ENCODE results near the gene SNAP25.

The SNAP25 gene

GRCh38 chr20:10342152-10342551 lies 123.5 kb downstream of the SNAP25 start:
- DNase-seq = no peak
- Histone ChIP-seq H3K36me3 (replicated peaks) (no peaks in the 10 kb centered on the region), H3K4me3 (ENCODE audit: low read depth, low read length) (no peak overlapping the region), H3K27ac (no peak overlapping the region), H3K27me3 (replicated peaks) (no peaks in the 10 kb centered on the region)
- no peak for TF ChIP-seq CTCF (IDR thresholded peaks at IDR 0.05; ENCODE audit: low read depth, low read length, missing control alignments)
- in situ Hi-C loops (cut with HindIII; ENCODE audit: low pct_ligation_motif_present, low sequenced_read_pairs) = no loop called here

- no peak for TF ChIP-seq CTCF (IDR thresholded peaks at IDR 0.05; ENCODE audit: low read depth, low read length, missing control alignments)
- H3K27ac ChIP-seq = no peak overlapping the region
- H3K27me3 ChIP-seq (replicated peaks) = no peaks in the 10 kb centered on the region
- H3K36me3 ChIP-seq (replicated peaks) = no peaks in the 10 kb centered on the region
- in situ Hi-C loops (cut with HindIII; ENCODE audit: low pct_ligation_motif_present, low sequenced_read_pairs) = no loop called here
- H3K4me3 ChIP-seq (ENCODE audit: low read depth, low read length) = no peak overlapping the region
- DNase-seq = no peak
These were observed 126.3 kb downstream of the SNAP25 start for GRCh38 chr20:10344953-10345352.

GRCh38 chr20:10347086-10347880 lies 128.7 kb downstream of the SNAP25 start:
- in situ Hi-C loops (cut with HindIII; ENCODE audit: low pct_ligation_motif_present, low sequenced_read_pairs) = no loop called here
- no peaks in the 10 kb centered on the region for H3K36me3 ChIP-seq (replicated peaks)
- H3K4me3 ChIP-seq (ENCODE audit: low read depth, low read length) = no peak overlapping the region
- no peak overlapping the region for H3K27ac ChIP-seq
- H3K27me3 ChIP-seq (replicated peaks) = no peaks in the 10 kb centered on the region
- no peak for DNase-seq
- TF ChIP-seq CTCF (IDR thresholded peaks at IDR 0.05; ENCODE audit: low read depth, low read length, missing control alignments) = no peak

DNA sequence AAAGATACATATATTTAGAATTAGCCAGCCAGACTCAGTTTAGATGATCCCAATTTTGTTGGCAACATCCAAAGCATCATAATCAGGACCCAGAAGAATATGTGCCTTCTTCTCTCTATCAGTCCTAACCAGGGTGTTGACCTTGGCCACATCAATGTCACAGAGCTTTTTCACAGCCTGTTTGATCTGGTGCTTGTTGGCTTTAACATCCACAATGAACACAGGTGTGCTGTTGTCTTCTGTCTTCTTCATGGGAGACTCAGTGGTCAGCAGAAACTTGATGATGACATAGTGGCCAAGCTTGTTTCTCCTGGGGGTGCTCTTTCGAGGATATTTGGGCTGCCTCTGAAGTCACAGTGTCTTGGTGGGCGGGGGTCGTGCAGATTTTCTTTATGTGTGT lies 130.5 kb downstream of the SNAP25 start:
- Histone ChIP-seq H3K4me3 (ENCODE audit: low read depth, low read length) (no peak overlapping the region), H3K36me3 (replicated peaks) (no peaks in the 10 kb centered on the region), H3K27ac (no peak overlapping the region), H3K27me3 (replicated peaks) (no peaks in the 10 kb centered on the region)
- DNase-seq = no peak
- no peak for TF ChIP-seq CTCF (IDR thresholded peaks at IDR 0.05; ENCODE audit: low read depth, low read length, missing control alignments)
- in situ Hi-C loops (cut with HindIII; ENCODE audit: low pct_ligation_motif_present, low sequenced_read_pairs) = no loop called here

GRCh38 chr20:10350188-10350842 lies 131.7 kb downstream of the SNAP25 start:
- TF ChIP-seq CTCF (IDR thresholded peaks at IDR 0.05; ENCODE audit: low read depth, low read length, missing control alignments) = no peak
- Histone ChIP-seq H3K27ac (peak overlapping the region; percentile 75), H3K4me3 (ENCODE audit: low read depth, low read length) (no peak overlapping the region), H3K36me3 (replicated peaks) (no peaks in the 10 kb centered on the region), H3K27me3 (replicated peaks) (no peaks in the 10 kb centered on the region)
- in situ Hi-C loops (cut with HindIII; ENCODE audit: low pct_ligation_motif_present, low sequenced_read_pairs) = no loop called here
- no peak for DNase-seq
